ENCODE measurements around the gene PUDP. TPM values are rescaled to one million over a fixed set of nuclear protein-coding genes. Genes with fewer than 3 reads are reported as not detected.

The PUDP gene
- total RNA-seq, 4 donors from 2014 or later = 5.5 to 15.5 (median 11.9) TPM

DNA sequence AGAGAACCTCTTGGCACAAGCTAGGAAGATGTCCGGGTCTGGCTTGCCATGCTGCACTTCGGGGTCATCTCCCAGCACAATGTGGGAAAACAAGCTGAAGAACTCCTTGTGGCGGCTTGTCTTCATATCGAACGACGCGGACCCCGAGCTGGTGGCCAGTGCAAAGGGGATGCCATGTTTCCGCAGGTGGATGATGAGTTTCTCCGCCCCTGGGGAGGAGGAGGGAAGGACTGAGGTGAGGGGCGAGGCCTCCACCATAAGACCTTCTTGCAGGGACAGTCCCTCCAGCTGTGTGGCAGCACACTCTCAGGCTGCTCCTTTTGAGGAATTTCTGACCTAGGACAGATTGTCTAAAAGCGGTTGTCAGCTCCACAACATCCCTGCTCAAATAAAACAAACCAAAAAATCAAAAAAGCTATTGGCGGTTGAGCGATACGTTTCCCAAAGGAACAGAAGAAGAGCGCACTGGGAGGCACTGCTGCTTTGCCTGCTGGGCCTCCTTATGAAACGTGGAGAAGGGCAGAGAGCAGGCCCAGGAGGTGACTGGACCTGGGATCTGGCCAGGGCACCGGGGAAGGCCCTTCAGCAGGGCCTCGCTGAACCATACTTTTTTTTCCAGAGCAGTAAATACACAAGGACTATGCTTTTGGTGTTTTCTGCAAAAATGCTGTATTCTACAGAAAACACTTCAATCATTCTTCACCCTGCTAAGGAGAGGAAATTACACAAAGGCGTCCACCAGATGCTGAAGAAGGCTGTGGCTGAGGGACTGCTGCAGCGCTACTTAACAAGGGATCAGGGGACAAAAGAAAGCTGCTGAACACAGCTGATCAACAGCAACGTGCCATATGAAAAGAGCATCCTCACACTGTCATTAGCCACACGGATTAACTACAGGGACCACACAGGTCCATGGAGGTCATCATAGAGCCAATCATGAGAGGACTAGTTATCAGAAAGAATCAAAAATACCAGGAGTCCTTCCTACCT lies 70.4 kb downstream of the PUDP start:
- ATAC-seq (ENCODE audit: low FRiP score) (no peak), DNase-seq (ENCODE audit: low spot score) (no peak)

DNA sequence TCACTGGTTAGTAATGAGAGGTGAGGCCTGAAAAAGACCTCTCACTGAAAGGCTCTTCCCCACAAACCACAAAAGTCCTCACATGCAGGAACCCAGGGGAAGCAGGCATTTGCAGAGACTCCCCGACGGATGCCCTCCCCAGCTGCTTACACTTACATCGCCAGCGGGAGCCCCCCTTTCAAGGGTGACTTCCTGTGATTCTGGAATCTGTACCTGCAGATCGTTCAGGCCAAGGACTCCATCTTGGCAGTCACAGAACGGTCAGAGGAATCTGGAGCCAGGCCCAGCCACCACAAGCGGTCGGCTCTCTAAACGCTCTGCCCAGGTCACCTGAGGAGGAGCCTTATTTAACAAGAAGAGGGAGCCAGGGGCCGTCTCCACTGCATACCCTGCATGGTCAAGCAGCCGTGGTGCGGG lies 71.7 kb downstream of the PUDP start:
- no peak for DNase-seq (ENCODE audit: low spot score)
- TF ChIP-seq, protein P1, sequence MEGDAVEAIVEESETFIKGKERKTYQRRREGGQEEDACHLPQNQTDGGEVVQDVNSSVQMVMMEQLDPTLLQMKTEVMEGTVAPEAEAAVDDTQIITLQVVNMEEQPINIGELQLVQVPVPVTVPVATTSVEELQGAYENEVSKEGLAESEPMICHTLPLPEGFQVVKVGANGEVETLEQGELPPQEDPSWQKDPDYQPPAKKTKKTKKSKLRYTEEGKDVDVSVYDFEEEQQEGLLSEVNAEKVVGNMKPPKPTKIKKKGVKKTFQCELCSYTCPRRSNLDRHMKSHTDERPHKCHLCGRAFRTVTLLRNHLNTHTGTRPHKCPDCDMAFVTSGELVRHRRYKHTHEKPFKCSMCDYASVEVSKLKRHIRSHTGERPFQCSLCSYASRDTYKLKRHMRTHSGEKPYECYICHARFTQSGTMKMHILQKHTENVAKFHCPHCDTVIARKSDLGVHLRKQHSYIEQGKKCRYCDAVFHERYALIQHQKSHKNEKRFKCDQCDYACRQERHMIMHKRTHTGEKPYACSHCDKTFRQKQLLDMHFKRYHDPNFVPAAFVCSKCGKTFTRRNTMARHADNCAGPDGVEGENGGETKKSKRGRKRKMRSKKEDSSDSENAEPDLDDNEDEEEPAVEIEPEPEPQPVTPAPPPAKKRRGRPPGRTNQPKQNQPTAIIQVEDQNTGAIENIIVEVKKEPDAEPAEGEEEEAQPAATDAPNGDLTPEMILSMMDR (IDR thresholded peaks at IDR 0.05) = no peak
- no peak for ATAC-seq (ENCODE audit: low FRiP score)

More for the DNA sequence above, 70.4 kb downstream of the PUDP start:
- TF ChIP-seq, protein P1 (IDR thresholded peaks at IDR 0.05) = no peak

DNA sequence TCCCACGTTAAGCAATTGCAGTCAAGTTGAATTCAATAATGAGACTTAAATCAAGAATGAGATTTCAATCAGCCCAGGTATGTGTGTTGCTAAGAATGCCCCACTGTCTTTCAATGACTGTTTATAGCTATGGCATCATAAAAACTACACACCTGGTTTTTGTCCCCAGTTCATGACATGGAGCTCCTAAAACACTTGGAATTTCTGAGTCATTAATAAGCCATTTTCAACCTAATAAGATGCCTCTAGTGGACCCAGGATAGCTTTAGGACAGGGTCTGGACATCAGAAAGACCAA lies 73.1 kb downstream of the PUDP start:
- TF ChIP-seq, protein P1 (IDR thresholded peaks at IDR 0.05) = no peak
- DNase-seq (ENCODE audit: low spot score) = no peak
- no peak for ATAC-seq (ENCODE audit: low FRiP score)

DNA sequence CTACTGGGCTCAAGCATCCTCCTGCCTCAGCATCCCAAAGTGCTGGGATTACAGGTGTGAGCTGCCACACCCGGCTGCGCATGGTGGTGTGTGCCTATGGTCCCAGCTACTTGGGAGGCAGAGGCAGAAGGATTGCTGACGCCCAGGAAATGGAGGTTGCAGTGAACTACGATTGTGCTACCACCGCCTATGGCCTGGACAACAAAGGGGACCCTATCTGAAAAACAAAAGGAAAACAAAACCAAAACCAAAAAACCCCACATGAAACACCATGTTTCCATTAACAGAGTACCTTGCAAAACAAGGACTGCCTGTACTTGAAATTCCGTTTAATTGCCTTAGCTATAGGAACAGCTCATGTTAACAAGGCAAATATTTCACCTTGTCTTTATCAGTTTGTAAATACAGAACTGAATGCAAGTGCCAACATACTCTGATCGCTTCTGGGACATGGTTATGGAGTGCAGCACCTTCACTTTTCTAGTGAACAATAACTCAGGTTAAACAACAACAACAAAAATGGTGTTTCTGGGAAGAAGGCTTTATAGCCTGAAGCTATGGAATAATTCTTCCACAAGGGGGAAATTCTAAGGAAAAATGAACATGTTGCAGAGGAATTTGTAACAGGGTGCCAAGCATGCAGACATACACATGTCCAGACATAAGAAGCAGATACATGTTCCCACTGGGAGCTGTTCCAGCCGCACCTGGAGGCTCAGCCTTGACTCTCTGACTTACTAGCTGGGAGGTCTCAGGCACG lies 73.6 kb downstream of the PUDP start:
- TF ChIP-seq, protein P1 (IDR thresholded peaks at IDR 0.05) = no peak
- no peak for ATAC-seq (ENCODE audit: low FRiP score)
- no peak for DNase-seq (ENCODE audit: low spot score)

DNA sequence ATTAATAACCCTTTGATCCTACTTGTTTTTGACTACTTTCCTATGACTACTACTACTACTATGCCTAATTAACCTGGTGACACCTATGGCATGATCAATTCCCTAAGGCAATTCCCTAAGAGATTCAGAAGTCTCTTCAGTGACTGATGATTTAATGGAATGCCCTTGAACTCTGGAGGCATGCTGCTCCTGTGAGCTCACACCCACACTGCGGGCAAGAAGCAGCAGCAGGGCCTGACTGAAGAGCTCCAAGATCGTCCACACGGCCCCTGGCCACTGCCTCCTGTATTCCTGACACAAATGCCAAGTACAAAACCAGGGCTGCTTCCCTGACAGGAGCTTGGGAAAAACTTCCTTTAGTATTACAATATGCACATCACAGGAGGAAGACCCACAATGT lies 74.6 kb downstream of the PUDP start:
- ATAC-seq (ENCODE audit: low FRiP score) (no peak), DNase-seq (ENCODE audit: low spot score) (no peak)
- TF ChIP-seq, protein P1 (IDR thresholded peaks at IDR 0.05) = no peak

DNA sequence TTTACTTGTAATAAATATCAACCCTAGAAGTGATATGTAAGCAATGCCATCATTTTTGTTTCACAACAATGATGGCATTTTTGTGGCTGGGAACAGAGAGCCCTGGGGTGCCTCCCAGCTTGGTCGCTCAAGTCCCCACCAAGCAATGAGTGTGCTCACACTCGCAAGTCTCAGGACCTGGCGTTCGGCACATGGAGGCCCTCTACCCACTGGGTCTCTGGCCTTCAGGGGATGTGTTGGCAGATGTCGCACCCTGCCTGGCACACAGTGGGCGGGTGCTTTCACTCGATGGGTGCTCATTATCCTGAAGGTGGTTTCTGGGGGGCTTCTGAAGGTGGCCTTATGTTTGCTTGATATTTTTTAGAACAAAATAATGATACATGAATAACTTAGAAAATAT lies 75.1 kb downstream of the PUDP start:
- ATAC-seq (ENCODE audit: low FRiP score) = no peak
- DNase-seq (ENCODE audit: low spot score) = no peak
- TF ChIP-seq, protein P1 (IDR thresholded peaks at IDR 0.05) = no peak

Measured in omental fat pad (tissue), 4 donors.